IPS-NIHi11 (cell line): ENCODE measurements around the gene TFE3.

Experiments used
- DNase-seq: peaks from one replicate; pipeline ENCODE4 v3.0.0; 2012; ENCODE audit warnings: mixed read lengths, low spot score

Gene TFE3

DNA sequence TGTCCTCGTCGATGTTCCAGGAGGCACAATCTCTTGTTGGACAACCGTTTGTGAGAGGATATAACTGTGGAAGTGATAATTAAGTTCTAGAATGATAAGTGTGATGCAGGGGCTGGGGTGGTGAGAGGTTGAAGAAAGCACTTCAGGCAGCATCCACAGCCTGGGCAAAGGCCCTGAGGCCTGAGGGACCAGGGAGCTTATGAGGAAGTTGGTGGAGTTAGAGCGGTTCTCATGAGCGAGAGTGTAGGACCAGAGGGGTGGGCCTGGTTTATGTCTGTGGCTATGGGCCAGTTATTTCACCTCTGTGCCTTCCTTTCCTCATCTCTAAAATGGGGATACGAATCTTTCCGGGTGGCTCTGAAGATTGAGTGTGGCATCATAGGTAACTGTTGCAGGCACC lies 18.3 kb upstream of the TFE3 start:
- no peak for DNase-seq

GRCh38 chrX:49060914-49061313 lies 17.8 kb upstream of the TFE3 start:
- no peak for DNase-seq

- DNase-seq, result no peak
Observed at GRCh38 chrX:49059681-49060085, 16.5 kb upstream of the TFE3 start.

- DNase-seq, result no peak
Observed at GRCh38 chrX:49059201-49059600, 16.0 kb upstream of the TFE3 start.

DNA sequence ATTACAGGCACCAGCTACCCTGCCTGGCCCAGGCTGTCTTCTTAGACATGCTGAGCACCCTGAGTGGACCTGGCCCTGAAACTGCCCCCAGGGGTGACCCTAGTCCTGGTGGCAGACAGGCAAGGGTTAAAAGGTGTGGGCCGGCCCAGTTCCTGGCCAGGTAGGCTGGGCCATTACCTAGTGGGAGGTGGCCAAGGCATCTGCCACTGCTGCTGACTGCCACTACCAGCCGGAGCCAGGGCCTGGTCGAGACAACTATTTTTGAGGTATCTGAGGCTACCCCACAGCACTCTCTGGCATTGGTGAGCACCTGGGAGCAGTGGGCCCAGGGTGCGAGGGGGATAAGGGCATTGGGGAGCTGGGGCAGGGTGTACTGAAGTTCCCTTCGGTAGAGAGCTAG lies 15.6 kb upstream of the TFE3 start, which contains the start of gene CCDC120:
CCDC120 (plus strand) TSS at position 206 of the 400 bp plus-strand sequence. CDS start 3,043 bp downstream, outside the sequence.
- peak; percentile 68 for DNase-seq

GRCh38 chrX:49054073-49054762 lies 11.1 kb upstream of the TFE3 start:
- DNase-seq, result no peak

DNA sequence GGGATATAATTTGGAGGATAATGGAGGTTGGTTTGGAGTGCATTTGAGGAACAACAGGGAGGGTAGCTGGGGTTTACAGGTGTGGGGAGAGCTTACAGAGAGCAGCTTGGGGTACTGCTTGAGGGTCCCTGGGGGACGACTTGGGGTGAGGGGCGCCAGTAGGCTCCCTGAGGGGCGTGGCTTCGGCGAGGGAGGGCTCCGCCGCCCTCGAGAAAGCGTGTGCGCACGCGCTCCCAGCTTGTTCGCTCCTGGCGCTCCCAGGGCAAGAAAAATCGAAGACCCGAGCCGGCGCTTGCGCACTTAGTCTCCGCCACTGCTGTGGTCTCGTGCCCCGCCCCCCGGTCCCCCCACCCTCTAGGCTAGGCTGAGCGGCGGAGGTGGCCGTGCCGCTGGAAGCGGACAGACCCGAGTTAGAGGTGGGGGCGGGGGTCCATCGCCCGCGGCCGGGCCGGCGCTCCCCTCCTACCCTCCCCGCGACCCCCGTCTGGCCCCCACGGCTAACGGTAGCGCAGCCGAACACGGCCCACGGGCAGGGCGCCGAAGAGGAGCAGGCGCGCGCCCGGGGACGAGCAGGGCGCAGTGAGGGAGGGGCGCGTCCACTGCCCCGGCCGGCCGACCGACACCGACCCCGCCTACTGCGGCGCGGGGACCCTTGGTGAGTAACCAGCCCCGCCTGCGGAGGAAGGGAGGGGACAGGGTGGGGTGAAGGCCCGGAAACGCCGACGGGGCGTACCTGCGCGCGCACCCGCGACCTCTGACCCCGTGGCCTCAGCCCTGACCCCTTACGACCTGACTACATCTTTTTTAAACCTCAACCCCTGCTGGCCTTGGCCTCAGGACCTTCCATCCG lies 10.3 kb upstream of the TFE3 start:
- peak; percentile 81 for DNase-seq

GRCh38 chrX:49043987-49044281 lies 777 bp upstream of the TFE3 start:
- DNase-seq, result no peak

- DNase-seq, result no peak
Observed at GRCh38 chrX:49042581-49043219, 457 bp downstream of the TFE3 start.

GRCh38 chrX:49041744-49042580 lies 1.2 kb downstream of the TFE3 start:
- DNase-seq, result no peak

- DNase-seq, result no peak
Observed at GRCh38 chrX:49040376-49040955, 2.7 kb downstream of the TFE3 start.

- peak; percentile 70 for DNase-seq
Observed at GRCh38 chrX:49039598-49040375, 3.4 kb downstream of the TFE3 start.

GRCh38 chrX:49037883-49038475 lies 5.2 kb downstream of the TFE3 start:
- DNase-seq, result no peak

DNA sequence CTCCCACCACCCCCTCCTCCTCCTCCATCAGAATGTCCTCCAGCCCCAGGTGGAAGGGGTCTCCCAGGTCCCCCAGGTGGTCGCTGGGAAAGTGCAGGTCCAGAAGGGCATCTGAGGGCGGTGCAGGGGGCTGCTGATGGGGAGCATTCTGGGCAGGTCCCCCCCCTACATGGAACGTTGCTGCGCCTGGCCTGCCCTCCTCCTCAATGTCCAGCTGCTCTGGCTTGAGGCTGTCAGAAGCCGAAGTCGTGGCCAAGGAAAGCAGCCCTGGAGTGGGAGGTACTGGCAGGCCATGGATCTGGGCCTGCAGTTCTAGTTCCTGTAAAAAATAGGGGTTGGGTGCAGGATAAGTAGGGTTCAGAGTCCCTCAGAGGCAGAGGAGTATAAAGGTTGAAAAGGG lies 12.9 kb downstream of the TFE3 start:
- DNase-seq, result no peak

- peak; percentile 60 for DNase-seq
Observed at GRCh38 chrX:49029876-49030275, 13.3 kb downstream of the TFE3 start.

DNA sequence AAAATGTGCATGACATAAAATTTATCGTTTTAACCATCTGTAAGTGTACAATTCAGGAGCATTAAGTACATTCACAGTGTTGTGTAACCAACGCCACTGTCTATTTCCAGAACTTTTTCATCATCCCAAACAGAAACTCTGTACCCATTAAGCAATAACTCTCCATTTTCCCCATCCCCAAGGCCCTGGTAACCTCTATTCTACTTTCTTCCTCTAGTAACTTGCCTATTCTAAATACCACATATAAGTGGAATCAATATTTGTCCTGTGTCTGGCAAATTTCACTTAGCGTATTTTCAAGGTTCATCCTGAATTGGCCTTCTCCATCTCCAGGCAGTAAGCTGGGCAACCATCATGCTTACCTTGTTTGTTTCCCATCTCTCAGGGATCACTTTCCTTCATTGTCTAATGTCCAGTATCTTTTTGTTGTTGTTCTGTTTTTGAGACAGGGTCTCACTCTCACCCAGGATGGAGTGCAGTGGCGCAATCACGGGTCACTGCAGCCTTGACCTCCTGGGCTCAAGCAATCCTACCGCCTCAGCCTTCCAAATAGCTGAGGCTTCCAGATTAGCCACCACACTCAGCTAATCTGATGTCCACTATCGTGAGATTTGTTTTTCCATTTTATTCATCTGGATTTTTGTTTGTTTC lies 23.4 kb downstream of the TFE3 start:
- no peak for DNase-seq

DNA sequence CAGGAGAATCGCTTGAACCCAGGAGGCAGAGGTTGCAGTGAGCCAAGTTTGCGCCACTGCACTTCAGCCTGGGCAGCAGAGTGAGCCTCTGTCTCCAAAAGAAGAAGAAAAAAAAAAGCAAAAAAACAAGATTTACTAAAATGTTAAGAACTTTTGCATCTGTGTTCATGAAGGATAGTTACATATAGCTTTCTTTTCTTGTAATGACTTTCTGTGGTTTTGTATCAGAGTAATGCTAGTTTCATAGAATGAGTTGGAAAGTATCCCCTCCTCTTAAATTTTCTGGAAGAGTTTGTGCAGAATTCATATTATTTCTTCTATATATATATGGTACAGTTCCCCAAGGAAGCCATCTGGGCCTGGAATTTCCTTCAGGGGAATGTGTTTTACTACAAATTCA lies 24.1 kb downstream of the TFE3 start:
- DNase-seq, result no peak

GRCh38 chrX:49003696-49004095 lies 39.5 kb downstream of the TFE3 start:
- DNase-seq, result peak; percentile 17

GRCh38 chrX:49002091-49002935 lies 40.8 kb downstream of the TFE3 start, which contains the start of gene GRIPAP1:
GRIPAP1 (minus strand) TSS chrX:49002264; CDS start chrX:49002229, 35 bp downstream.
- peak; percentile 81 for DNase-seq
